HG03571 (cell line): ENCODE data around the gene ARHGAP28.

ENCODE experiments used
- ATAC-seq: cut with Tn5 transposase; IDR thresholded peaks from one replicate; pipeline ENCODE4 v1.9.1; 2021; ENCODE audit not compliant: unreplicated experiment

ARHGAP28 gene

GRCh38 chr18:6732952-6733351, 3.4 kb downstream of the ARHGAP28 start:
- ATAC-seq: no peak

GRCh38 chr18:6733758-6734157, 4.2 kb downstream of the ARHGAP28 start:
- no peak for ATAC-seq

GRCh38 chr18:6734726-6735430, 5.4 kb downstream of the ARHGAP28 start:
- ATAC-seq: no peak

- no peak for ATAC-seq
These were observed 8.3 kb downstream of the ARHGAP28 start for GRCh38 chr18:6737833-6738232.

GRCh38 chr18:6738622-6739021, 9.1 kb downstream of the ARHGAP28 start:
- no peak for ATAC-seq

GRCh38 chr18:6741232-6741663, 11.7 kb downstream of the ARHGAP28 start:
- no peak for ATAC-seq

- ATAC-seq: no peak
These were observed 12.3 kb downstream of the ARHGAP28 start for GRCh38 chr18:6741786-6742185.

GRCh38 chr18:6743999-6744398, 14.5 kb downstream of the ARHGAP28 start:
- ATAC-seq: no peak

- ATAC-seq: no peak
These were observed 15.4 kb downstream of the ARHGAP28 start for GRCh38 chr18:6744816-6745455.

- ATAC-seq: no peak
These were observed 16.1 kb downstream of the ARHGAP28 start for GRCh38 chr18:6745504-6746031.

GRCh38 chr18:6746386-6746960, 17.0 kb downstream of the ARHGAP28 start:
- ATAC-seq: no peak

- no peak for ATAC-seq
These were observed 18.1 kb downstream of the ARHGAP28 start for GRCh38 chr18:6747646-6748045.

- ATAC-seq: no peak
These were observed 18.7 kb downstream of the ARHGAP28 start for GRCh38 chr18:6748241-6748640.

GRCh38 chr18:6750411-6750810, 20.9 kb downstream of the ARHGAP28 start:
- ATAC-seq: no peak

- ATAC-seq: no peak
These were observed 21.7 kb downstream of the ARHGAP28 start for GRCh38 chr18:6751222-6751621.

GRCh38 chr18:6752202-6752860, 22.8 kb downstream of the ARHGAP28 start:
- ATAC-seq: no peak

GRCh38 chr18:6755107-6755506, 25.6 kb downstream of the ARHGAP28 start:
- no peak for ATAC-seq

GRCh38 chr18:6757931-6758330, 28.4 kb downstream of the ARHGAP28 start:
- ATAC-seq: no peak

GRCh38 chr18:6759579-6759978, 30.1 kb downstream of the ARHGAP28 start:
- ATAC-seq: no peak

GRCh38 chr18:6763524-6763923, 34.0 kb downstream of the ARHGAP28 start:
- ATAC-seq: no peak

- no peak for ATAC-seq
These were observed 34.9 kb downstream of the ARHGAP28 start for GRCh38 chr18:6764382-6764781.

- no peak for ATAC-seq
These were observed 44.3 kb downstream of the ARHGAP28 start for GRCh38 chr18:6773777-6774176.
